Fibroblast of peridontal ligament (primary cell): Measurements from ENCODE around the gene HS3ST4.
"Not testable (repeated sequence)": the region's sequence is repeated elsewhere in the genome, so short reads cannot be mapped to it uniquely, and the experiment has no call there.

Experiments
- DNase-seq: peaks from one replicate; pipeline ENCODE4 v3.0.0-alpha.2; 2010; ENCODE audit errors: extremely low read depth

Gene HS3ST4

GRCh38 chr16:25988882-25989281 is 297.1 kb downstream of the HS3ST4 start:
- no peak for DNase-seq

GRCh38 chr16:25996052-25996451 is 304.3 kb downstream of the HS3ST4 start:
- no peak for DNase-seq

- no peak for DNase-seq
Measured at GRCh38 chr16:26005336-26005735, 313.6 kb downstream of the HS3ST4 start.

DNA sequence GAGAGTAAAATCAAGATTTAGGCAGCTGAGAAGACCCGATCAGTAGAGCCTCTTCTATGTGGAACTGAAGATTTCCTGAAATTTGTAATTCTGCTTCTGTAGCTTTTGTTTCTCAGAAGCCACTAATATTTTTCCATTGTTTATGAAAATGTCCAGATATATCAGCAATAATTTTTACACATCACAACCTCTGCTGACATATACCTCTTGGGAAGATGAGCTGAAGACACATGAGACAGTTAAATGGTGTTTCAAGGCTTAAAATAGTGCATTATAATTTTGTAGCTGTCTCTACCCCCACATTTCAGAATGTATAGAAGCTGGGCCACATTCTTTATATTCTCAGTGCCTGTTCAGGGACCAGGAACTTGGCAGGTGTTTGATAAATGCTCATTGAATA is 320.6 kb downstream of the HS3ST4 start:
- DNase-seq, result no peak

- DNase-seq, result no peak
Measured at GRCh38 chr16:26015776-26016175, 324.0 kb downstream of the HS3ST4 start.

- DNase-seq, result no peak
Measured at GRCh38 chr16:26016989-26017388, 325.2 kb downstream of the HS3ST4 start.

GRCh38 chr16:26019381-26020242 is 327.9 kb downstream of the HS3ST4 start:
- no peak for DNase-seq

GRCh38 chr16:26026709-26027450 is 335.1 kb downstream of the HS3ST4 start:
- DNase-seq, result no peak

DNA sequence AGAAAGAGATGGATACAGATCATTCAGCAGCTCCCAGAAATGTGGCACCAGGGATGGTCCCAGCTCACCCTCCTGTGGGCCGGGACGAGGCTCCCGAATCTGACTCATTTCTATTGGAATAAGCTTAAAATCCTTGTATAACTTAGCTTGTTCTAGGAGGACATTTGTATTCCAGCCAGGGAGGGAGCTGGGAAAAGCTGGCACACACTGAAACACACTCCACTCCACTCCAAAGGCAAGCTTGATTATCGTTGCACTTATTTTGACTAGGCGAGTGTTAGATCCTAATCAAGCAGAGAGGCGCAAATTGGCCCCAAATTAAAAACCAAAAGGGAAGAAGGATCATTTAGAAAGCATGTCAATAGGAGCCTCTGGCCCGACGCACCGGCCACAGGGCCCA is 339.5 kb downstream of the HS3ST4 start:
- DNase-seq, result no peak

DNA sequence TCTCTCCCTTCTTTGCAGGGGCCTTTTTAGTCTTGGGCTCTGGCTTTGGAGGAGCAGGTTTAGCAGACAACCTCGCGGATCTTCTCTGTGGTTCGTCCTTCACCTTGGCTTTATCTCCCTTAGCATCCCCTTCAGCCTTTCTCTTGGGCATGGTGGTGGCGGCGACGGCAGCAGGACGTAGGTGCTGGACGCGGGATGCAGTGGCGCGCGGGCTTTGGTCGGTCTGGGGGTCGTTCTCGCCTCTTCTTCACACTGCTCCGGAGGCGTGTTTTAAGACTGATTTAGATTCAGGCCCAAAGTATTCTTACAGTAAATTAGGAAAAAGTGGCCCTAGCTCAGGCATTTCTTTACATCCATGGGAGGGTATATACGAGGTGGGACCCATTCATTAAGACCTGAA is 340.9 kb downstream of the HS3ST4 start:
- DNase-seq, result not testable (repeated sequence)

- DNase-seq, result no peak
Measured at GRCh38 chr16:26041952-26042668, 350.4 kb downstream of the HS3ST4 start.

- no peak for DNase-seq
Measured at GRCh38 chr16:26050472-26050871, 358.7 kb downstream of the HS3ST4 start.

- no peak for DNase-seq
Measured at GRCh38 chr16:26051063-26051462, 359.3 kb downstream of the HS3ST4 start.

DNA sequence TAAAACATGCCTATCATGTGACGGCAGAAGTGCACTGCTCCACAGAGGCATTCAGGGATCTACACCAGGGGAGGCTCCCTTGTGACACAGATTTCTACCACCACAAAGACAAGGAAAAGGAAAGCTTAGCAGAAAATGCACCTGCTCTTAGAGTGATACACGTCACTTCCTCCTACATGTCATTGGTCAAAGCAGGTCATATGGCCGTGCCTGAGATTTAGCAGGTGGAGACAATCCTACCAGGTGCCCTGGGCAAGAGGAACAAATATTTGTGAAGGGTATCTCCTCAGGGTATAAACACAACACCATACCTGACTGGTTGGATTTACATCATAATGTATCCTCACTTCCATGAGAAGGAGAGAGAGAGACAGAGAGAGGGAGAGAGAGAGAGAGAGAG is 362.1 kb downstream of the HS3ST4 start:
- DNase-seq, result no peak

- no peak for DNase-seq
Measured at GRCh38 chr16:26058326-26058725, 366.6 kb downstream of the HS3ST4 start.

- DNase-seq, result no peak
Measured at GRCh38 chr16:26070302-26071100, 378.7 kb downstream of the HS3ST4 start.

- DNase-seq, result no peak
Measured at GRCh38 chr16:26071101-26071866, 379.5 kb downstream of the HS3ST4 start.

DNA sequence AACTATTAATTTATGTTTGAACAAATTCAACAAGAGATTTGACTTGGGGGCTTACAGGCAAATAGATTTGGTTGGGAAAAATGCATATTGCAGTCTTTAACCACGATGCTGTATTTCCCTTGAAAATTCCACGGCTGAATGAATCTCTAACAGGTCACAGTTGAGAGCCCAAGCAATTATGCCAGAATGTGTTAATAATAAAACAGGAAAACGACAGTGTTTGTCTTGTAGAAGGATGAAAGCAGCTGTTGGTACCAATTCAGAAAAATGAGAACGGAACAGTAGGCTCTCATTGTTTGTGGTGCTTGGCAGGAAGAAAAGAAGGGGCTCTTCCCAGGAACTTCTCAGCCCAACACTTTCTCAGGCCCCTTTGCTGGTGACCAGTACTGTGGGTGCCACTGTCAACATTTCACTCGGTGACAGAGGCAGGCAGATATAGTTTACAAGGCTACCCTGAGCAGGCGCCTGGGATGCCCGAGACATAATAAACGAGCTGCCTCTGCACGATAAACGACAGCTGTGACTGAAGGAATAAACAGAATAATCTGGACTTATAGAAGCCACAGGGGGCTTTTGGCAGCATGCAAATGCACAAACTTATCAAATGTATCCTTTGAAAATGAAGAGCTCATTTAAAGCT is 387.1 kb downstream of the HS3ST4 start:
- DNase-seq, result no peak

DNA sequence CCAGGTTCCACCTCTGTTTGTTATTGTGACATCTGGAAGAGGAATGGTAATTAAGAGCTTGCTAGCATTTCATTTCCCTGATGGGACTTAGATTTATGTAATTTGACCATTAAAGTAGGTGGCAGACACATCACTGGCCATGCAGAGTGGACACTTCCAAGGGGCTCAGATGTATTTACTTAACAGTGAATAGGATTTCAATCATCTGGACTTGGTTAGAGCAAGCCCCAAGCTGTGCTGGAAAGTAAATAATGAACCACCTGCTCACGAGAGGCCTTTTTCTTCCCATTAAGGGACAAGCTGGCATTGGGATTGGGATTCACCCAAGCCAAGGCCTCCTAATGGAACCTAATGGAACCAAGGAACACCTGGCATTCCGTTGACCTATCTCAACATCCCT is 395.3 kb downstream of the HS3ST4 start:
- no peak for DNase-seq

DNA sequence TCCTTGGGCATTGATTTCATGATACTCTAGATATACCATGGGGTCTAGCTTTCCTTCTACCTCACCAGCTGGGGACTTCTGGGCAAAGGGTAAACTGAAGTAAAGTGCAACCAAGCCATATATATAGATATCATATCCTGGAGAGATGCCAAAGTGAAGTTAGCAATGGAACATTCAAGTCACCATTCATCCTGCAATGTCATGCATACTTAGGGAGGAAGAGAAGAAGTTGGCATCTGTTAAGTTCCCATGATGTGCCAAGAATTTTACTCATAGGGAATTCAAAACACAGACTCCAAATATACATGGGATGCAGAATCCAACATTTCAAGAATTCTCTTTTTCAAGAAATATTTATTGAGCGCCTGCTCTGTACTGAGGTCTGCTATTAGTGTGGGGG is 399.8 kb downstream of the HS3ST4 start:
- no peak for DNase-seq
